Posterior vena cava (tissue), 2 donors: ENCODE data around the gene PFKL. TPM values are rescaled to one million over a fixed set of nuclear protein-coding genes. Genes with fewer than 3 reads are reported as not detected.
"Not testable (repeated sequence)": the region's sequence is repeated elsewhere in the genome, so short reads cannot be mapped to it uniquely, and the experiment has no call there.

ENCODE experiments used
- DNase-seq: peaks from one replicate; pipeline ENCODE4 v3.0.0-alpha.2; 2020; ENCODE audit warnings: low spot score
- intact Hi-C, 2 donors: fragments of 100-400 bp; cut with DNase I; formaldehyde crosslinking; loops; one replicate each; pipeline versions ENCODE4 v1.14.1 to v1.14.2; 2022 to 2023
- total RNA-seq, 2 donors: library from RNA; stranded (reverse); fragmentation: NEBNext Ultra II Directional; extraction: Animal tissue kit (Norgen Biotek cat#: 25700); gene quantifications; one replicate each; pipeline ENCODE4 v1.2.1, GENCODE V29; 2021
- donor health status: DM: yes; HTN: yes; CAD: no.
- donor health status: DM: yes; HTN: yes; CAD: no.

PFKL gene
- total RNA-seq, 2 donors from 2014 or later, result 74.1 to 91.3 TPM

DNA sequence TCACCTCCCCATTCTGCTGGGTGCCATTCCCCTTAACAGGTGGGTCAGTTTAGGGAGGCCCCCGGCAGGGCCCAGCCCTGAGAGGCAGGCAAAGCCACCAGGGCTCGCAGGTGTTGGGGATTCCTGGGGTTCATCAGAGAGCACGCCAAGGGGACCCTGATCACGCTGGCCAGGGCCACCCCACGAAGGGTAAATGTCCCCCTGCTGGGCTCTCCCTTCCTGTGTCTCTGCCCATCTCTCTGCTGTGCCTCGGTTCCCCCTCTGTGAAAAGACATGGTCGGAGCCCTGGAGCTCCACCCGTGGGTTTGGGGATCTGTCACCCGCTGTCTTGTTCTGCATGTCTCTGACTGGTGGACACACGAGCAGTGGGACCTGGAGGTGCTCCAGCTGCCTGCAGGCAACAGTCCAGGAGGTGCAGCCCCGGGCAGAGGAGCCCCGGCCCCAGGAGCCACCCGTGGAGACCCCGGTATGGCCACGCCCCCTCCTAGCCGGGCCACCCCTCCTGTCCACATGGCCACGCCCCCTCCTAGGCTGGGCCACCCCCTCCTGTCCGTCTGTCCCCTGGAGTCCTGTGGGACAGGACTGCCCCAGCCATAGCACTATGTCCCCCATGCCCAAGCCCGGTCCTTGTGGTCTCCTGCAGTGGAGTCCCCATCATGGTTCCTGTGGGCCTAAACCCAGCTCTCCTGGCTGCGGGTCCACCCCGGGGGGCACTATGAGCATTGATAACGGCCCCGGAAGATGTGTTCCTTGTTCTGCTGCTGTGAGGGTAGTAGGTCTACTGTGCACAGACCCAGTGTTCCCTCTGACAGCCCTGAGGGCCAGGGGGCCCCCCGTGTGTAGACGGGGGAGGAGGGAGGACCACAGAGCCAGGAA is 7.7 kb upstream of the PFKL start:
- intact Hi-C loops, result no loop called here
- no peak for DNase-seq

DNA sequence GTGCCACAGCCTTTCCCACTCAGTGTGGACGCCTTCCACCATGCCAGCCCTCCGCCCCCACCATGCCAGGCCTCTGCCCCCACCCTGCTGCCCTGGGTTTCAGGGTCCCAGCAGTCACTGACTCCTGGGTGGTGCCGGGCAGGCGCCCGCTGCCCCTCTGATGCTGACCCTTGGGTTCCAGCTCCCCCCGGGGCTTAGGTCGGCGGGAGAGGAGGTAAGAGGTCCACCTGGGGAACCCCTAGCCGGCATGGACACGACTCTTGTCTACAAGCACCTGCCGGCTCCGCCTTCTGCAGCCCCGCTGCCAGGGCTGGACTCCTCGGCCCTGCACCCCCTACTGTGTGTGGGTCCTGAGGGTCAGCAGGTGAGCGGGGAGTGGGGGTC is 7.0 kb upstream of the PFKL start:
- no peak for DNase-seq
- intact Hi-C loops, result no loop called here

DNA sequence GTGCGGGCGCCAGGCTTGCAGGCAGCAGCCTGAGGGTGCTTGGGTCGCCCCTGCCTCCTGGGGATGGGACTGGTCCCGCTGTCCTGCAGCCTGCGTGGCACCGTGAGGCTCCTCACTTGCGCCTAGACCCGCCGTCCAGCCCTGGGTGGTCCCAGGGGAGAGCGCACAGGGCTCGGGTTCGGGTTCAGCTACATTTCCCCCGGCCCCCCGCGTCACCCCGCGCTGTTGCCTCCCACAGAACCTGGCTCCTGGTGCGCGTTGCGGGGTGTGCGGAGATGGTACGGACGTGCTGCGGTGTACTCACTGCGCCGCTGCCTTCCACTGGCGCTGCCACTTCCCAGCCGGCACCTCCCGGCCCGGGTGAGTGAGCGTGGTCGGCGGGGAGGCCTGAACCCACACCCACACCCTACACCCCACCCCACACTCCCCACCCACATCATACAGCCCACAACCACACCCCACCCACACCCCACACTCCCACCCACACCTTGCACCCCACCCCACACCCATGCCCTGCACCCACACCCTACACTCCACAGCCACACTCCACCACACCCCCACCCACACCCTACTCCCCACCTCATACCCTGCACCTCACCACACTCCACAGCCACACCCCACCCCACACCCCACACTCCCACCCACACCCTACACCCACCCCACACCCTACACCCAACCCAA is 6.2 kb upstream of the PFKL start:
- intact Hi-C loops, result no loop called here
- no peak for DNase-seq

DNA sequence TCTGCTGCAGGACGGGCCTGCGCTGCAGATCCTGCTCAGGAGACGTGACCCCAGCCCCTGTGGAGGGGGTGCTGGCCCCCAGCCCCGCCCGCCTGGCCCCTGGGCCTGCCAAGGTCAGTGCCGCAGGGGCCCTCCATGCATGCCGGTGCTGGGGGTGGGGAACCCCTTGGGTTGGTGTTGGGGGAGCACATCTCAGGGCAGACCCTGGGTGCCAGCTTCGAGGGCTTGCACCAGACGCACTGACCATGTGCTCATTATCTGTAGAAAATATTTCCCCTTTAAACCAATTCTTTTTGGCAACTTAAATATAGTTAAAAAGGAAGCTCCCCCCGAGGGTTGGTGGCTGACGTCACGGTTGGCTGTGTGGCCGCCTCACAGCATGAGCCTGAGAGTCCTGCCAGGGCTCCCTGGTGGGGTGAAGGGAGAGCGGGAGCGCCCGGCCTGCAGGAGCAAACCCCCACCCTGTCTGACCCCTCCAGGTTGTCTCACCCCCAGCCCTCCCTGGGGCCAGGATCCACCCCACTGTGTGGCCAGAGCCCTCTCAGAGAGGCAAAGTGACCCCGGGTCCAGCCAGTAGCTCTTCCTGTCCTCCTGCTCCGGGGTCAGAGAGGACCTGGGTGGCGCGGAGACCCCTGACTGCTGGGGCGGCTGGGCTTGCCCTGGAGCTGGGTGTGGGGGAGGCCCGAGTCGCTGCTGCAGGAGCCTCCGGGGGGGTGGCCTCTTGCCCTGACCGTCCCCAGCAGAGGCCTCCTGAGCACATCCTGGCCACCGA is 5.3 kb upstream of the PFKL start:
- intact Hi-C loops, result no loop called here
- peak; percentile 94 for DNase-seq

DNA sequence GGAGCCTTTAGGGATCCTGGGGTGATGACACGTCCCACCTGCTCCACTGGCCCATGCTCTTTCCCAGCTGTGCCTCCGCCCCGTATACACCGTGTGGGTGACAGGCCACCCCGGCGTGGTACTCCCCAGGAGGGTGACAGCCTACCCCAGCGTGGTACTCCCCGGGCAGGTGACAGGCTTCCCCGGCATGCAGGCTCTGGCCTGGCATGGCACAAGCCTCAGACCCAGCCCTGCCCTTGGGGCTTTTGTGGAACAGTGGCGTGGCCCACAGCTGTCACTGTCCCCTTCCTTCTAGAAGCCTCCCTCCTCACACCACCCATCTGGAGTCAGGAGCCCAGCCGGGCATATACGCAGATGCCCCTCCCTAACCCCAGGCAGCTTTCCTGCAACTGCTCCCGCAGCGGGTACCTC is 4.7 kb upstream of the PFKL start:
- DNase-seq, result no peak
- intact Hi-C loops, result no loop called here

DNA sequence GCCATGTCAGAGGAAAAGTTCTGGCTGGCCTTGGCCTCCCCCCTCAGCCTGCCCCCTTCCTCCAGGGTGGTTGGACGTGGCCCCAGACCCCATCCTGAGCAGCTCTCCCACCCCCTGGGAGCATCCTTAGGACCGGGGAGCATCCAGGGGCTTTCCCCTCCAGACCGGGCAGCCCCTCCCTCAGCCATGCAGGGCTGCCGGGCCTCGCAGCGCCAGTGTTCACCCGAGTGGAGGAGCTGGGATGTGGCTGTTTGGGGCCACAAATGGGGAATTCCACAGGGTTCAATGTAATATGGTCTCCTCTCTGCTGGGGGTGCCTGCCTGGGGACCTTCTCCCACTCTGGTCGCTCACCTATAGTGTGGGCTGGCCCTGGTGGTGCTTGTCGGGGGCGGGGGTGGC is 4.2 kb upstream of the PFKL start:
- DNase-seq, result no peak
- intact Hi-C loops, result no loop called here

DNA sequence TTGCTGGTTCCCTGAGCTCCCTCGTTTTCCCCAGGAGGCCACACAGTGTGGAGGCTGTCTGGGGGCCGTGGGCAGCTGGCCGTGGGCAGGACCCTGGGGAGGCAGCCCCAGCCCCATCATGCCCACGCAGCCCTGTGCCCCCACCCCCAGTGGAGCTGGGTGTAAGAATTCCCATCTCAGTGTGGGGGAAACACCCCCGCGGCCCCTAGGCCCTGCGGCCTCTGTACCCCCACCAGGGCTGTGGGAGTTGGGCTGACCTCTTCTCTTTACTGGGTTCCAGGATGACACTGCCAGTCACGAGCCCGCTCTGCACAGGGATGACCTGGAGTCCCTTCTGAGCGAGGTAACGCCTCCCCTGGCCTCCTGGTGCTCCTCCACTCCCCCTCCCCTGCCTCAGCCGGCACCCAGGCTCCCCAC is 3.7 kb upstream of the PFKL start:
- intact Hi-C loops, result no loop called here
- DNase-seq, result no peak

DNA sequence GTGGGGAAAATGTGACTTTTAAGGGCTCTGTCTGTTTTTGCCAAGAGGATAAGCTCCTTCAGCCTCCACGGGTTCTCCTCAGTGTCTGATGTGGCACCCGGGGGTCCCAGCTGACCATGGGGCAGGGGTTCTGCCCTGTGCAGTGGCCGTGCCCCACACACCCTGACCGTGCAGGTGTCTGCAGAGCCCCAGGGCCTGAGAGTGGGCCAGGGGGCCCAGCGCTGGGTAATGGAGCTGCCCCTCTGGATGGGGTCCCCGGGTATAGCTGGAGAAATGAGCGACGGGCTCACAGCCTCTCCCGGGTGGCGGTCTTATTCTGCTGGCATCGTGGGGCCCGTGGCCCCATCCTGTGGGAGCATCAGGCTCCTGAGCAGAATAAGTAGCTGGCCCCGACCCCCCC is 2.9 kb upstream of the PFKL start:
- intact Hi-C loops, result no loop called here
- no peak for DNase-seq

DNA sequence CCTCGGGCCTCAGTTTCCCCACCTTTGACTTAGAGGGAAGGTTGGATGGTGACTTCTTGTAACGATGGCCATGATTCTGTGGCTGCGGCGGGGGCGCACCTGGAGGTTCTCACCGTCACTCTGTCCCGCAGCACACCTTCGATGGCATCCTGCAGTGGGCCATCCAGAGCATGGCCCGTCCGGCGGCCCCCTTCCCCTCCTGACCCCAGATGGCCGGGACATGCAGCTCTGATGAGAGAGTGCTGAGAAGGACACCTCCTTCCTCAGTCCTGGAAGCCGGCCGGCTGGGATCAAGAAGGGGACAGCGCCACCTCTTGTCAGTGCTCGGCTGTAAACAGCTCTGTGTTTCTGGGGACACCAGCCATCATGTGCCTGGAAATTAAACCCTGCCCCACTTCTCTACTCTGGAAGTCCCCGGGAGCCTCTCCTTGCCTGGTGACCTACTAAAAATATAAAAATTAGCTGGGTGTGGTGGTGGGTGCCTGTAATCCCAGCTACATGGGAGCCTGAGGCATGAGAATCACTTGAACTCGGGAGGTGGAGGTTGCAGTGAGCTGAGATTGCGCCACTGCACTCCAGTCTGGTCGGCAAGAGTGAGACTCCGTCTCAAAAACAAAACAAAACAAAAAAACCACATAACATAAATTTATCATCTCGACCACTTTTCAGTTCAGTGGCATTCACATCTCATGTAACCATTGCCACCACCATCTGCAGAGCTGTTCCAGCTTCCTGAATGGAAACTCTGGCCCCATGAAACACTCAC is 2.1 kb upstream of the PFKL start:
- intact Hi-C loops, result no loop called here
- DNase-seq, result peak; percentile 94

DNA sequence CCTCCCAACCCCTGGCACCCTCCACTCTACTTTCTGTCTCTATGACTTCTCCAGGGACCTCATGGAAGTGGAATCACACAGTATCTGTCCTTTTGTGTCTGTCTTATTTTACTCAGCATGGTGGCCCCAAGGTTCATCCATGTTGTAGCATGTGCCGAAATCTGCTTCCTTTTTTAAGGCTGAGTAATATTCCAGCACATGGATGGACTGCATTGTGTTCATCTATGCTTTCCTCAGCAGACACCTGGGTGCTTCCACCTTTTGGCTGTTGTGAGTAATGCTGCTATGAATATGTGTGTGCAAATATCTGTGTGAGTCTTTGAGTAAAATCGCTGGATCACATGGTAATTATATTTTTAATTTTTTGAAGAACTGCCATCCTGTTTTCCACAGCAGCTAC is 1.6 kb upstream of the PFKL start:
- intact Hi-C loops, result no loop called here
- no peak for DNase-seq

DNA sequence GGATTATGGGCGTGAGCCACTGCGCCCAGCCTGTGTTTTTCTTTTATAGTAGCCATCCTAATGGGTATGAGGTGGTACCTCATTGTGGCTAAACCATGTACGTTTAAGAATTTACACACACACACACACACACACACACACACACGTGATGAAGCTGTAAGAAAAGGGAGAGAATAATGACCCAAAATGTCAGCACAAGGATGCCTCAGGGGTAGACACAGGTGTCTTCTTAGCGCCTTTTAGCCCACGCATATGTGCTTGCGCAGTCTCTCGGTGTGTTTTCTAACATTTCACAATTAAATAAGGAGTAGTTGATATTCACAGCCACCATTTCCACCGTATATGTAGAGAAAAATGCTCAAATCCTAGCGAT is 782 bp upstream of the PFKL start:
- intact Hi-C loops, result no loop called here
- no peak for DNase-seq

DNA sequence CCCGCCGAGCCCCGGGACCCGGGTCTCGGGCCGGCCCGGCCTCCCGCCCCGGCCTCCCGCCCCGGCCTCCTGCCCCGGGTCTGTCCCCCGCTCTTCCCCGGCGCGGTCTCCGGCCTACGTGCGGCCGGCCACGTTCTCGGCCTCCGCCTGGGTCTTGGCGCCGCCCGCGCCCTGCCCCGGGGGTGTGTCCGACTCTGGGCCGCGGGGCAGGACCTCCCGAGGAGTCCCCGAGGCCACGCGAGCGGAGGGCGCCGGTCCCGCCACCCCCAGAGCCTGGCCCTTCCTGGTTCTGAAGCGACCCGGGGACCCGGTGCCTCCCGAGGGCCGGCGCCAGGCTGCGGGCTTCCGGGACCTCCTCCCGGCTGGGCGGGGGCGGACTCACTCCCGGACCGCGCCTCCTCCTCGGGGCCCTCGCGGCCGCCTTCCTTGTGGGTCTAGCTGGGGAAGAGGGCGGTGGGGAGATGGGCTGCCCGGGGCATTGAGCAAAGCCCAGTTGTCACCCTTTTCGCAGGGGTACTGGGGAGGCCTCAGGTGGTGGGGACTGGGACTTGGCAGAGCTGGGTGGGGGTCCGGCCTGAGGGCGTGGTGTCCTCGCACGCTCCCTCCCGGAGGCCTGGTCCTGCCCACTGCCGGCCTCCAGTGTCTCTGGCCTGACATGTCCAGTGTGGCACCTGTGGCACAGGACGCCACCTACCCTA is 558 bp downstream of the PFKL start:
- intact Hi-C loops, result loop anchor here in 1 of 2 donors (10.0 kb wide), 1 partner anchor 624 kb away; the partner anchor contains the start of gene ITGB2
- DNase-seq, result peak; percentile 94

DNA sequence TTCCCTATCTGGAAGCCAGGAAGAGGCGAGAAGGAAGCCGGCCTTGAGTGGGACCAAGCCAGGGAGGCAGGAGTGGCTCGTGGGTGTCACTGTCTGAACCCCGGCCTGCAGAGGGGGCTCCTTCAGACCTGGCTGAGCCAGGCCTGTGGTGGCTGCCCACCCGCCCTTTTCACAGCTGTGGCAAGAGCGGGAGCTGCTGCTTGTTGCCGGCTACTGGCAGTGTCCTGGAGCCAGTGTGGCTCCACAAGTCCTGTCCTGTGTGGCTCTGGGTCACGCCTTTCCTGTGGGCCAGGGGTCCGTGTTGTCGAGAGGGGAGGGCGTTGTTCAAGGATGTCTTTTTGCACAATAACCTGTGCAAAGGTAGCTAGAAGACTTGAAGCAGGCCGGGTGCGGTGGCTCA is 1.3 kb downstream of the PFKL start:
- intact Hi-C loops, result loop anchor here in 1 of 2 donors (10.0 kb wide), 1 partner anchor 624 kb away; the partner anchor contains the start of gene ITGB2
- DNase-seq, result no peak

DNA sequence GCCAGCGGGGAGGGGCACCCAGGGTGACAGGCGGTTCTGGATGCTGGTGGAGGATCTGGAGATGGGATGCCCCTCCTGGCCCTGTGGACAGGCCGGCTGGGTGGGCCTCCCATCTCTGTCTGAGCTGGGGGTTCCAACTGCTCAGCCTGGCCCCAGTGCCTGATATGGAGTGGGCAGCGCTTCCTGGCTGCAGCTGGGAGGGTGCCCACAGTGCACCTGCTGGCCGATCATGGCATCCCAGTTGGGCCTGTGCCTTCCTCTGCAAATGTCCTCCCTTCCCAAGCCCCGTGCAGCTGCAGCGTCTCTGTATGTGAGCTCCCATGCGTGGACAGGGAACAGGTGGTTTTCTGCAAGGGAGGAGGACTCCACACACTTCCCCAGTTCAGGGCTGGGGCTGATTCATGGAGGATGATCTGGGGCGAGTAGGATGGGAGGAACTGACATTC is 2.1 kb downstream of the PFKL start:
- intact Hi-C loops, result loop anchor here in 1 of 2 donors (10.0 kb wide), 1 partner anchor 623 kb away; the partner anchor contains the start of gene ITGB2
- DNase-seq, result no peak

DNA sequence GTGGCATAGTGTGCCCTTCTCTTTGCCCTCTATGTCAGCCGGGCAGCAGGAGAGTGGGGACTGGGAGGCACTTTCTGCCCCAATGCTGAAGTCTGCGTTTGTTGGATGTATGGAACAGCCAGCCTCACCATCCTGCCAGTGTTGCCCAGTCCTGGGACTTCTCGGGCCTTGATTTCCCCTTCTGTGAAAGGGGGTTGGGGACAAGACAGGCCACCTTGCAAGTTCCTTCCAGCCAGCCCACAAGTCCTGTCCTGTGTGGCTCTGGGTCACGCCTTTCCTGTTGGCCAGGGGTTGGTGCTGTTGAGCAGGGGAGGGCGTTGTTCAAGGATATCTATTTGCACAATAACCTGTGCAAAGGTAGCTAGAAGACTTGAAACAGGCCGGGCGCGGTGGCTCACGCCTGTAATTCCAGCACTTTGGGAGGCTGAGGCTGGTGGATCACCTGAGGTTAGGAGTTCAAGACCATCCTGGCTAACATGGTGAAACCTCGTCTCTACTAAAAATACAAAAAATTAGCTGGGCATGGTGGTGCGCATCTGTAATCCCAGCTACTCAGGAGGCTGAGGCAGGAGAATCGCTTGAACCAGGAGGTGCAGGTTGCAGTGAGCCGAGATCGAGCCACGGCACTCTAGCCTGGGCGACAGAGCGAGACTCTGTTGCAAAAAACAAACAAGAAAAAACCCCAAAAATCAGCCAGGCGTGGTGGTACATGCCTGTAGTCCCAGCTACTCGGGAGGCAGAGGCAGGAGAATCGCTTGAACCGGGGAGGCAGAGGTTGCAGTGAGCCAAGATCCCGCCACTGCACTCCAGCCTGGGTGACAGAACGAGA is 2.9 kb downstream of the PFKL start:
- DNase-seq, result not testable (repeated sequence)
- intact Hi-C loops, result loop anchor here in 1 of 2 donors (10.0 kb wide), 1 partner anchor 622 kb away; the partner anchor contains the start of gene ITGB2

DNA sequence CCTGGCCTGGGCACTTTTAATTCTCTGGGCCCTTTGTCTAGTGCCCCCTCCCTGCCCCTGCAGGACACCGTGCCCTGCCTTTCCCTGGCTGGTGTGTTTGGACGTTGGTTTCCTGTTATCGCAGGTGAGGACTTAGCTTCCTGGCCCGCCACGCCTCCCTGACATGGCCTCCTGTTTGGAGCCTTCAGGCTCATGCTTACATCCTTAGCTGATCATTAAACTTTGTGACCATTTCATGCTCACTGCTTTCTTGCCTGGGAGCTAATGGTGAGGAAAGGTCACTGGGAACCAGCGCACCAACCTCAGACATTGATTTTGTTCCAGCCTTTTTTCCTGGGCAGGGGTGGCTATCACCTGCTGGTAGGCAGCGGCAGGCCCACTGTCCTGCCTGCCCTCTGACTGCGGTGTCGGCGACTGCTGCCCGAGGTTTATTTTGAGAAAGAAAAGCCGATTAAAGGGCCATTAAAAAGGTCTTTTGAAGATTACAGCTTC is 3.7 kb downstream of the PFKL start:
- DNase-seq, result no peak
- intact Hi-C loops, result loop anchor here in 1 of 2 donors (10.0 kb wide), 1 partner anchor 621 kb away; the partner anchor contains the start of gene ITGB2

DNA sequence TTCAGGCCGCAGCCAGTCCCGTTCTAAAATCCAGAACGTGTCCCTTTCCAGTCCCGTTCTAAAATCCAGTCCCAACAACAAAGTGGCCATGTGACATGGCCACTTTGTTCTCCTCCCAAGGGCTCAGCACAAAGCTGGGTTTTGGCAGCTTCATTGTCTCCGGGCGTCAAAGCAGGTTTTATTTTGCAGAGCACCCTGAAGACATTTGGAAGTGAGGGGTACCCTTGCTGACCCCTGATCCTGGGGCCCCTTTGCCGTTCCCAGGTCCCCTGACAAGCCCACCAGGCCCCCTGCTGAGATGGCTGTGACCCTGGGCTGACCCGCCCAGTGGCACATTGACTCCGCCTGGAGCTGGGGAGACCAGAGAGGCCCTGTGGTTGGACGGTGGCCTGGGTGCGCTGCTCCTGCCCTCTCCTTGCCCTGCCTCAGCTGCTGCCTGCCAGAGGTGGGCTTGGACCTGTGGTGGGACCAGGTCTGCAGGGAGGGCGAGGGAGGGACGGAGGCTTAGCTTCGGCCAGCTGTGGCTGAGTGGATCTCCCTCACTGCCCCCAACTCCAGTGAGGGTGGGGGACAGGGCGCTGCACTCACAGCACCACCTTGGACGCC is 4.3 kb downstream of the PFKL start:
- no peak for DNase-seq
- intact Hi-C loops, result loop anchor here in 1 of 2 donors (10.0 kb wide), 1 partner anchor 621 kb away; the partner anchor contains the start of gene ITGB2
